Measurements from ENCODE around the gene MFN2. TPM values are rescaled to one million over a fixed set of nuclear protein-coding genes. Genes with fewer than 3 reads are reported as not detected.
A peak's percentile ranks its signal among the peaks of the same experiment; 100 is the strongest.

MFN2 gene
- polyA plus RNA-seq (2011; rRNA removed) (47.5 and 62.5 TPM in 2 replicates), polyA minus RNA-seq (2011; rRNA and poly(A)+ RNA removed) (38.7 and 54.1 TPM in 2 replicates)

DNA sequence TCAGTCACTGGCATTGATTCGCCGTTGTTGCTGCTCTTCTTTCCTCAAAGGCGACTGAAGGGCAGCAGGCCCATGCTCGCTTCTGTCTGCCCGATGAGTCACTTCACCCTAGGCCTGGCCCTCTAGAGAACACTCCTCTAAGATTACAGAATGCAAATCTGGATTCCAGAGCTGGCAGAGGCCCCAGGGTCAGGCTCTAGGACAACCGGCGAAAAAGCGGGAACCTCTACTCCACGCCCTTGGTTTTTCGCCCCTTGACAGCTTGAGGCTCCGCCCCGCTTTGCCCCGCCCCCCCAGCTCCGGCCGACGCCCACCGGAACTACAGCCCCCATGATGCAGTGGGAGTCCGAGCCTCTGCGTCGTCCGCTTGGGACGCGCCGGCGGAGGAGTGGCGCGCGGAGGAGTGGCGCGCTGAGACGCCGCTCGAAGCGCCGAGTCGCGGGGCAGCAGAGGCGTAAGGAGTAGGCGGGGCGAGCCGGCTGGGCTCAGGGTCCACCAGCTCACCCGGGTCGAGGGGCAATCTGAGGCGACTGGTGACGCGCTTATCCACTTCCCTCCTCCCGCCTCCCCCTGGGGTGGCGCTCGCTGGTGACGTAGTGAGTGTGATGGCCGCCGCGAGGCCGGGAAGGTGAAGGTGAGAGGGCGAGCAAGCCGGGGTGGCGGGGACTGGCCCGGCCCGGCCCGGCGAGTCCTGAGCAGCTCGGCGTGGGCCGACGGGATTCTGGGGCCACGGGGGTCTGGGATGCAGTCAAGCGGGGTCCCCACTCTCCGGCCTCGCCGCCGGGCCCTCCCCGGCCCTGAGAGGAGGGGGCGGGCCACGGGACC lies at the start of gene MFN2:
MFN2 (plus strand) TSS at position 594 of the 825 bp plus-strand sequence. CDS start 8,725 bp downstream, outside the sequence.
- TF ChIP-seq, protein P1, sequence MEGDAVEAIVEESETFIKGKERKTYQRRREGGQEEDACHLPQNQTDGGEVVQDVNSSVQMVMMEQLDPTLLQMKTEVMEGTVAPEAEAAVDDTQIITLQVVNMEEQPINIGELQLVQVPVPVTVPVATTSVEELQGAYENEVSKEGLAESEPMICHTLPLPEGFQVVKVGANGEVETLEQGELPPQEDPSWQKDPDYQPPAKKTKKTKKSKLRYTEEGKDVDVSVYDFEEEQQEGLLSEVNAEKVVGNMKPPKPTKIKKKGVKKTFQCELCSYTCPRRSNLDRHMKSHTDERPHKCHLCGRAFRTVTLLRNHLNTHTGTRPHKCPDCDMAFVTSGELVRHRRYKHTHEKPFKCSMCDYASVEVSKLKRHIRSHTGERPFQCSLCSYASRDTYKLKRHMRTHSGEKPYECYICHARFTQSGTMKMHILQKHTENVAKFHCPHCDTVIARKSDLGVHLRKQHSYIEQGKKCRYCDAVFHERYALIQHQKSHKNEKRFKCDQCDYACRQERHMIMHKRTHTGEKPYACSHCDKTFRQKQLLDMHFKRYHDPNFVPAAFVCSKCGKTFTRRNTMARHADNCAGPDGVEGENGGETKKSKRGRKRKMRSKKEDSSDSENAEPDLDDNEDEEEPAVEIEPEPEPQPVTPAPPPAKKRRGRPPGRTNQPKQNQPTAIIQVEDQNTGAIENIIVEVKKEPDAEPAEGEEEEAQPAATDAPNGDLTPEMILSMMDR (IDR thresholded peaks at IDR 0.05; ENCODE audit: insufficient read depth, low read depth, low read length), result no peak
- CTCF ChIA-PET, result interaction anchor here (0.6 to 1.5 kb wide), 2 partner anchors 12 to 25 kb away, joined by 3 read pairs; no protein-coding TSS in a partner anchor
- no peaks in the 10 kb centered on the region for H3K27me3 ChIP-seq (ENCODE audit: control insufficient read depth, insufficient read depth, low read length)
- POLR2A ChIA-PET, result interaction anchor here (0.5 to 1.2 kb wide), 2 partner anchors 50 to 71 kb away, joined by 3 to 7 read pairs; no protein-coding TSS in a partner anchor
- H3K4me3 ChIP-seq (ENCODE audit: low read depth, low read length), result peak within 1 kb of the TSS; percentile 78
- peak; percentile 79 for DNase-seq (ENCODE audit: low read depth)
- peaks cover 9% of the 10 kb centered on the region for H3K36me3 ChIP-seq (ENCODE audit: control insufficient read depth, insufficient read depth, low read length)

DNA sequence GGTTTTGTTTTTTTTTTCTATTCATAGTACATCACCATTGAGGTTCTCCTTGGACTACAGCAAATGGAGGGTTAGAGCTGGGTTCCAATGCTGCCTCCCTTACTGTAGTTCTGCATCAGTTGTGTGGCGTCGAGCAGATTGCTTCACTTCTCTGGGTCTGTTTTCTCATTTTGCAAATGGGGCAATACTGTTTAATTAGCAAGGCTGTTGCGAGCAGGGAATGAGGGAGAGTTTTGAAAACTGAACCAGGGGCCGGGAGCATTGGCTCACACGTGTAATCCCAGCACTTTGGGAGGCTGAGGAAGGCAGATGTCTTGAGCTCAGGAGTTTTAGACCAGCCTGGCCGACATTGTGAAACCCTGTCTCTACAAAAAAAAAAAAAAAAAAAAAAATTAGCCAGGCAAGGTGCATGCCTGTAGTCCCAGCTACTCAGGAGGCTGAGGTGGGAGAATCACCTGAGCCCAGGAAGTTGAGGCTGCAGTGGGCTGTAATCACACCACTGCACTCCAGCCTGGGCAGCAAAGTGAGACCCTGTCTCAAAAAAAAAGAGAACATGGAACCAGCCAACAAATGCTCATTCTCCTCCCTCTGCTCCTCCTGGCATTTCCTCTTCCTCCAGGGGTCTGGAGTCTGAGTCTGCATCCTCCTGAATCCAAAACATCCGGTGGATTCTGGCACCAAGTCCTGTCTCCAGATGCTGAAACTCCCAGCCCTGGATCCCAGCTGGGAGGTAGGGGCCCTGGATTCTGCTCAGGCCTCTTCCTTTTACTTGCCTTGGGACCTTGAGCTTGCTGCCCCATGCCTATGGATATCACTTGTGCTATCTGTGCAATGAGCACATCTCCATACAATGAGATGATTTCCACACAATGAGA lies 49.4 kb upstream of the MFN2 start:
- H3K27me3 ChIP-seq (ENCODE audit: control insufficient read depth, insufficient read depth, low read length), result no peaks in the 10 kb centered on the region
- DNase-seq (ENCODE audit: low read depth), result no peak

DNA sequence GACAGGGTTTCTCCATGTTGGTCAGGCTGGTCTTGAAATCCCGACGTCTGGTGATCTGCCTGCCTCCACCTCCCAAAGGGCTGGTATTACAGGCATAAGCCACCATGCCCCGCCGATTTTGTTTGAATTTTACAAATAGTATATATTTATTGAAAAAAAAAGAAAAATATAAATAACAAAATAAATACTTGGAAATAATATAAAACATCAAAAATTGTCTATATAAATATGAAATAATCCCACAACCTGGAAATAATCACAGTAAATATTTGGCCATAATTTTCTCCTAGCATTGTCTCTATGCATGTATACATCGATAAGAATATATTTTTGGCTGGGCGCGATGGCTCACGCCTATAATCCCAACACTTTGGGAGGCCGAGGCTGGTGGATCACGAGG lies 48.4 kb upstream of the MFN2 start:
- no peak overlapping the region for H3K4me3 ChIP-seq (ENCODE audit: low read depth, low read length)
- no peak for DNase-seq (ENCODE audit: low read depth)
- ChIA-PET CTCF (no interaction called here), POLR2A (no interaction called here)
- H3K36me3 ChIP-seq (ENCODE audit: control insufficient read depth, insufficient read depth, low read length), result no peaks in the 10 kb centered on the region
- H3K27me3 ChIP-seq (ENCODE audit: control insufficient read depth, insufficient read depth, low read length), result no peaks in the 10 kb centered on the region
- TF ChIP-seq, protein P1 (IDR thresholded peaks at IDR 0.05; ENCODE audit: insufficient read depth, low read depth, low read length), result no peak

More for the DNA sequence above, 49.4 kb upstream of the MFN2 start:
- ChIA-PET CTCF (interaction anchor here (0.7 to 1.1 kb wide), 3 partner anchors 37 to 211 kb away, joined by 3 to 7 read pairs (median 3); no protein-coding TSS in a partner anchor), POLR2A (interaction anchor here (0.6 to 1.4 kb wide), 4 partner anchors 23 to 232 kb away, joined by 3 to 4 read pairs (median 4); no protein-coding TSS in a partner anchor)
- Histone ChIP-seq H3K36me3 (ENCODE audit: control insufficient read depth, insufficient read depth, low read length) (no peaks in the 10 kb centered on the region), H3K4me3 (ENCODE audit: low read depth, low read length) (no peak overlapping the region)
- TF ChIP-seq, protein P1 (IDR thresholded peaks at IDR 0.05; ENCODE audit: insufficient read depth, low read depth, low read length), result no peak

DNA sequence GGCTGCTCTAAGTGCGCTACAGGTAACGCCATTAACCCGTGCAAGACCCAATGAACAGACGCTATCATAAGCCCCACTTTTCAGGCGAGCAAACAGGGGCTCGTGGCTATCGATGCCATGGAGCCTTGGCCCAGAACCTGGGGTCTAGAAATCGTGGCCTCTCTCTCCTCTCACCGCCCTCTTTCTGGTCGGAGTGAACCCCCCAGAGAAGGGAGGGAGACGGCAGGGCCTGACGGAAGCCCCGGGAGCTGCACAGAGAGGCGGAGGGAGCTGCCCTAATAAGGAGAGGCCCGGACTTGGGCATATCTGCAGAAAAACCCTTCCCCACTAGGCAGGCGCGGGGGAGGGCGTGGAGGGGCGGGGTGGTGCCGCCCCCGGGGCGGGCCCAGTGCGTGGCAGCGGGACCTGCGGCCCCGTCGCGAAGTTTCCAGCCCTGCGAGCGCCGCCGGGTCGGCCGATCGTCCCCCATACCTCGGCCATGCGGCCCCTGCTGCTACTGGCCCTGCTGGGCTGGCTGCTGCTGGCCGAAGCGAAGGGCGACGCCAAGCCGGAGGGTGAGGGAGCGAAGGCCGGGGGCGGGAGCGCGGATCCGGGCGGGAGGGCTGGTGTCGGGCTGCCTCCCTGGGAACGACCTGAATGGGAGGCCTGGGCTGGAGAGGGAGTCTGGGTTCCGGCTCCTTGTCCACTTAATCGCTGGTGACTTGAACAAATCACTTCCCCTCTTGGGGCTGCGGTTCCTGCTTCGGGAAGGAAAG lies 45.8 kb upstream of the MFN2 start, which contains the start of gene PLOD1:
PLOD1 (plus strand) TSS at position 416 of the 755 bp plus-strand sequence; CDS start at position 479, 63 bp downstream.
- peak; percentile 54 for DNase-seq (ENCODE audit: low read depth)
- CTCF ChIA-PET, result interaction anchor here (0.5 kb wide), 1 partner anchor 197 kb away, joined by 3 read pairs; no protein-coding TSS in a partner anchor
- no peaks in the 10 kb centered on the region for H3K27me3 ChIP-seq (ENCODE audit: control insufficient read depth, insufficient read depth, low read length)
- peaks cover 5% of the 10 kb centered on the region for H3K36me3 ChIP-seq (ENCODE audit: control insufficient read depth, insufficient read depth, low read length)
- H3K4me3 ChIP-seq (ENCODE audit: low read depth, low read length), result peak within 1 kb of the TSS; percentile 88
- TF ChIP-seq, protein P1 (IDR thresholded peaks at IDR 0.05; ENCODE audit: insufficient read depth, low read depth, low read length), result no peak
- POLR2A ChIA-PET, result interaction anchor here (1.0 kb wide), 1 partner anchor 26 kb away, joined by 4 read pairs; no protein-coding TSS in a partner anchor

All from BJ (cell line).